HG03175 (cell line): ENCODE results near the gene ARHGAP15.
A peak's percentile ranks its signal among the peaks of the same experiment; 100 is the strongest.

Experiments
- ATAC-seq: cut with Tn5 transposase; IDR thresholded peaks from one replicate; pipeline ENCODE4 v1.9.1; 2021; ENCODE audit warnings: mild to moderate bottlenecking, moderate library complexity; ENCODE audit not compliant: unreplicated experiment

Gene ARHGAP15

GRCh38 chr2:143477714-143478443 lies 348.7 kb downstream of the ARHGAP15 start:
- no peak for ATAC-seq

GRCh38 chr2:143480086-143480485 lies 350.9 kb downstream of the ARHGAP15 start:
- ATAC-seq = no peak

DNA sequence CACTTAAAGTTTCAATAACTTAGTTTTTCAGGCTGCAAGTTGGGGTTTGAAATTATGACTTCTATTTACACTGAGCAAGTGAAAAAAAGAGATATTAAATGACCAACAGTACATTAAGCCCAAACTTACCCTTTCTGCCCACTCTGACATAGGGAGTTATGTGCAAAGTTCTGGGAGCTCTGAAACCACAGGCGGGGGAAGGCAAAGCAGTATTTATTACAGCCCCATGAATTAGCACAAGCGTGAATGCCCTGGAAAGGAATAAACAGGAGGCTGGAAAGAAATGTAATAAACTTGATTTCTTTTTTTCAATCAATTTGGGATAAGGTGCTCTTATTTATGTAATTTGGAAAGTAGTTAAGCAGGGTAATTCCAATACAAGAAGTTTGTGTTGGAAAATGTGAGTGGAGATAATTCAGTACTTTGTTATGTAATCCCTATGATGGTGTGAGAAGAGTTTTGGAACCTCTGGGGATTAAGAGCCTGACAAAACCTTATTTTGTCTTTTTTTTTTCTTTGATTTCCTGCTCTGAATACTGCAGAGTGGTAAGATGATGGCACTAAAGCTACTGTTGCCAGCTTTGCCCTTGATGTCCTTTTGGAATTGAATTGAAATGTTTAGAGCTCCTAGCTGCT lies 351.5 kb downstream of the ARHGAP15 start:
- no peak for ATAC-seq

GRCh38 chr2:143481237-143481623 lies 352.0 kb downstream of the ARHGAP15 start:
- no peak for ATAC-seq

- ATAC-seq = no peak
These were observed 352.5 kb downstream of the ARHGAP15 start for GRCh38 chr2:143481733-143482132.

- ATAC-seq = no peak
These were observed 353.1 kb downstream of the ARHGAP15 start for GRCh38 chr2:143482316-143482715.

DNA sequence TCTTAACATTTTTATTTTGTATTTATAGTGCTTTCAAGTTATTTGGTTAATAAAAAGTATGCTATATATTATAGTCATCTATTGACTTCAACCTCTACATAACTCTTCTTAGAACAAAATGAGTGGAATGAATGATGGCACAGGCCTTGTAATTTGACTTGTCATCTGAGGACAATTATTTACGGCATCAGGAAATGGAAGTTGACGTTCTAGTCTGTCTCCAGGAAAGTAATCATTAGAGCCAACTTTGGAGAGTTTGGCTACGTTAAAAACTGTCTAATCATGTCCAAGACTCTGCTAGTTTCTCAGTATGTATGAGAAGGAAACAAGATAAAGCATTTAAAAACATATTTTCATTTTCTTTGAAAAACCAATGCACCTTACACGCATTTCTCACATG lies 353.6 kb downstream of the ARHGAP15 start:
- ATAC-seq = no peak

- no peak for ATAC-seq
These were observed 357.8 kb downstream of the ARHGAP15 start for GRCh38 chr2:143486976-143487375.

DNA sequence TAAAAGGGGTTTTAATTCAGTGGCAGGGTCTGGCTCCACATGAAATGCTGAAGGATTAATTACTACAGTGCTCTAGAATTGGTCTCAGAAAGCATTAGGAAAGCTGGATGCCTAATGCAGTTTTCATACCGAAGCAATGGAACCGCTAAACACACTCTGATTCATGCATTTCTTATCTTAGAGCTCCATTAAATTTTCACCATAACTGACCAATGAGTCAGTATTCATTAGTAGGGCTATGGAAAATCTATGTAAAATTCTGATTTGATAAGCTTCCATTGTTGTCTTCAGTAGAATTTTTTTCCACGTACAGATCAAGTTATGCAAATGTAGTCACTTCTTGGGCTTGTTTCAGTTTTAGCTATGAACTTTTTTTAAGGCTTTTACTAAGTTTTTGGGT lies 359.9 kb downstream of the ARHGAP15 start:
- ATAC-seq = no peak

DNA sequence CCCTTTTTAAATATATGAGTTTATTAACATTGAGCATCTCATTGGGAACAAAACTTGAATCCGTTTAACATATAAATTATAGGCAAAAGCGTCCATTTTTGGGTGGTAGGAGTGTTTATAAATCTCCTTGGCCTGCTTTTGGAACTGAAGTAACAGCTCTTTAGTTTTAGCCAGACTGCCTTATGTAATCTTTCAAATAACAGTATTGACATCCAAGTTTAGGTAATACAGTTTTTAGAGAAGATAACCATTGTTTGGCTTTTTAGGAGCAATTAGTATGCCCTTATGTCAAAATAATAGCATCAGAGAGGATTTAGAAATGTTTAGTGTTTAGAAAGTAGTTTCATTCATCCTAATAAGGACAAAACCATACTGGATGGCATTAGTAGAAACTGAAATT lies 361.9 kb downstream of the ARHGAP15 start:
- no peak for ATAC-seq

- no peak for ATAC-seq
These were observed 364.1 kb downstream of the ARHGAP15 start for GRCh38 chr2:143493339-143493738.

DNA sequence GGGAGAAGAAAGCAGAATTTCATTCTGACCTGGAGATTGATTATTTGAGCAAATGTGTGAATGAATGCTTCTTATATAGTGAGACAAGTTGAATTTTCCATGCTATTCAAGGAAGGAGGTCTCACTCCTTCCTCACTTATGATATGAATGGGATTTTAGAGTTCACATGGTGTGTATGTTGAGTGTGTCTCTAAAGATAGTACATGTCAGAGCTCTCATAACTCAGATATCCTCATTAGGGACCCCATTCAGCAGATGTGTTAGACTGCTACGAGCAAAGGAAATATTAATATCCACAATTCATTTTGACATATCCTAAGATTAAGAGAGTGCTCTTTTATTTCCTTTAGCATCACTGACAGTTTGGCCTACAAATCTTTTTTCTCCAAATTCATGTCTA lies 368.5 kb downstream of the ARHGAP15 start:
- ATAC-seq = no peak

DNA sequence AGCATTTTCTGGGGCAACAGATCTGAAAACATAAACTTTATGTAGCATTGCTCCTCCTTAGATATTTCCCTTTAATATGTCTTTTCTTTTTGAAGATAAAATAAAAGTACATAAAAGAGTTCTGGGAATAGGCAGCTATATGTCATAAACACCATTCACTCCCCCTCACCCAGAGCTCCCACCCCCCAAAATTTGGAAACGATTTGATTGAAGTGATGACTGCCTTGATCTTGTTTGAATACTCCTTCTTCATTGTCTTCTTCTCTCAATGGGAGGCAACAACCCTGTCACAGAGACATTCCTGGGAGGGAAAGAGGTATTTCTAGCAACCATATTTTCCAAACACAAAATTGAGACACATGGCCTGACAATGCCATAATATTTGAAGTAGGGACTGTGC lies 369.3 kb downstream of the ARHGAP15 start:
- ATAC-seq = no peak

DNA sequence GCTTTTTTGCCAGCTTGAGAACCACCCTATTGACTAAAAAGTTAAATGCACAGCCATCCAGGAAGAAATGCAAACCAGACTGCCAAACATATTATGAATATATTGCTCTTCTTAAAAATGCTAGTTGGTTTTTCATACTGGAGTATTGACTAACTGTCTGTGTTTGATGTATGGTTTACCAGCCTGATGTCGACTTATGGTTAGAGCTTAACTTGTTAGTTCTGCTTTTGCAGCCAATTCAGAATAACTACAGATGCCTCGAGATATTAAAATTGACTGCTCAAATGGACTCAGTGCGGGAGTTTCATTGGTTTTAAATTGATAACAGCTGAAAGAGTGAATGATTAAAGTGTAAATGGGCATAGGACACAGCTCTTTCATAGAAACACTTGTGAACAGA lies 369.8 kb downstream of the ARHGAP15 start:
- ATAC-seq = no peak

- no peak for ATAC-seq
These were observed 372.0 kb downstream of the ARHGAP15 start for GRCh38 chr2:143501106-143501676.

DNA sequence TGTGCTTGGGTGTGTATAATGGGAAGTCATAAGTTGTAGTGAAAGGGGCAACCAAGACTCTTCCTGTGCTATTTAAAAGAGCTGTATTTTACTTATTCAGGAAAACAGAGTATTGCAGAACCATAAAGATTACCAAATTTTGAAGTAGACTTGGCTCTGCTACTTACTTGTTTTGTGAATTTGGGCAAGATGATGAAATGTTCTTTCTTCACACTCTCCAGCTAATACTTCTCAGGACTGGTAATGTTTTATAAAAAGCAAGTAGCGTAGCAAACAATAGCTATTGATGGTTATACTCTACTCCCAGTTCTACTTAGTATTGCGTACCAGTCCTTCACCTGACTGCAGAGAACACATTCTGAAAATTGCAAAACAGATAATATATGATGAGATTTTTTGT lies 374.1 kb downstream of the ARHGAP15 start:
- ATAC-seq = no peak

DNA sequence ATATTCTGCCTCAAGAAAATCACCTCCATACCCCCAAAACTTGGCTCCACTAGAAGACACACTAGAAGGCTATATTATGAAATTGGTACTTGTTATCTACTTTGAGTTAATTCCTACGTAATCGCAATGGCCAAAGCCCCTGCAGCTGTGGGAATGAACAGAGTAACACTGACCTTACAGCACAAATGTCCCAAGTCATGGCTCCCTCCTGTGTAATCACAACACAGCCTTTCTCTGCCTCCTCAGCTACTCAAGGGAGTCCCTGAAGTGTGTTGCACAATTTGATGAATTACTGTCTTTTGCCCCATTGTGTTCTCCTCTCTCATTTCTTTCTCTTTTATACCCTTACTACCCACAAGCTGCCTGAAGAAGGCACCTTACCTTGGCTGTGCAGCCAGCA lies 375.2 kb downstream of the ARHGAP15 start:
- ATAC-seq = no peak

GRCh38 chr2:143505542-143505941 lies 376.3 kb downstream of the ARHGAP15 start:
- no peak for ATAC-seq

- peak; percentile 73 for ATAC-seq
These were observed 383.9 kb downstream of the ARHGAP15 start for GRCh38 chr2:143513081-143513480.

DNA sequence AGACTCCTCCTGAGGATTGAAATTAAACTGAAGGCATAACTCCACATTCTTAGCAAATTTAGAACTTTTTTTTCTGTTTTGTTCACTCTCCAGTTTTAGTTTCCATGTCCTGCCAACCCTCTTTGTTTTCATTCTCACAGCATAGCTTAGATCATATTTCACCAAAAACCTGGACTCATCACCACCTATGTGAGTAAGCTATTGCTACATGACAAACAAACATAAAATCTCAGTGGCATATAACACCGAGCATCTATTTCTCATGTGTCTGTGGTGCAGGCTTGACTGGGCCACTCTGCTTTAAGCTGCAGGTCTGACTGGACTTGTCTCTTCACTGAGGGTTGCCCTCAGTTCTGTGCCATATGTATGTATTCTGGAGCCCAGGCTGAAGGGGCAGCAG lies 385.2 kb downstream of the ARHGAP15 start:
- ATAC-seq = no peak

GRCh38 chr2:143515318-143515717 lies 386.1 kb downstream of the ARHGAP15 start:
- no peak for ATAC-seq

DNA sequence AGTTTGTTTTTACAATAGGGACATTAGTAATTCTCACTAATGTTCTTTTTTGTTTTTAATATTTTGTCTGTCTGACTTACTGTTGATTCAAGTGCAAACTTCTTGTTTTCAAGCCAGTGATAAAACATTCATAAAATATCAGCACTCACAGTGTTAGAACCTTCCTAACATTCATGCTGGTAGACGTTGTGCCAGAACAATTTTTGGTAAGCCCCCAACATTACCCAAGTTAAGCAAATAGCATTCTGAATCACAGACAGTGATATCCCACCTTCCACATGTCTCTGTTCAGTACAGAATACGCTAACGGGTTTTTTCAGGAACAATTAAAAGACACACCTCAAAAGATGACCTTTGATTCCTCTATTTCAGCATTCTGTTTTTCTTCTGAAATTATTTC lies 390.3 kb downstream of the ARHGAP15 start:
- ATAC-seq = no peak
